ENCODE data around the gene MAPKAPK3.

DNA sequence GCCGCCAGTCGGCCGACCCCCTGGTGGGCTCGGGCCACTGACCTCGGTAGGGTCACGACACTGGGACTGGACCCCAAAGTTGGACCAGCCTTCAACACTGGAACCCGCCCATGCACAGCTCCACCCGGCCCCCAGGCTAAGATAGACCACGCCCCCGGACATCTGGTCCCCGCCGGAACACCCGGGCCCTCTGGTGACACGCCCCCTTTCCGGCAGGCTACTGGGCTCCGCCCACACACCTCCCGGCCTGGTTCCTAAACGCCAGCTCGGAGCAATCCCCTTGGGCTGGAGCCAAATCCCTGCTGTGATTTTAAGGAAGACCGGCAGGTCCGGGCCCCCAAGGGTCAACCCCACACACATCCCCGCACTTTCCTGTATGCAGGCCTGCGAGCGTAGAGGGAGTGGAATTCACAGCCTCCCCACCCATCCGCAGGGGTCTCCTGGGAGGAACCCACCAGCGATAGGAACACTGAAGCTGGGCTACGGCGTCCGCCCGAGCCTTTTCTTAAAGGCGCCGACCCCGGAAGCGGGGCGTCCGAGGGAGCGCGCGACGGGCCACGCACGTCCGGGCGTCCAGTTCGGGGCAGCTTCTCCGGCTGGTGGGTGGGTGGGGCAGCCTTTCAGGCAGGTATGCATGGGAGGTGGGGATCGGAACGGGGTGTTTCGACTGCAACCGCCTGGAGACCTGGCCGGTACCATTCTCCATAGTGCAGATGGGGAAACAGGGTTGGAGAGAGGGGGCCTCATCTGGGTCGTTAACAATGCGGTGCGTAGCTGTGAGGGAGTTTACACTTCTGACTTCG lies 47.8 kb upstream of the MAPKAPK3 start, which contains the start of gene HEMK1:
- TF ChIP-seq SUZ12 (IDR thresholded peaks at IDR 0.05; ENCODE audit: extremely low read depth, insufficient read depth, insufficient read length) (no peak), YY1 (IDR thresholded peaks at IDR 0.05; ENCODE audit: insufficient read depth, insufficient read length) (no peak)
